GM19467 (cell line): ENCODE results near the gene SULT2B1.
"Not testable (repeated sequence)": the region's sequence is repeated elsewhere in the genome, so short reads cannot be mapped to it uniquely, and the experiment has no call there.

Experiments
- ATAC-seq: cut with Tn5 transposase; IDR thresholded peaks from one replicate; pipeline ENCODE4 v1.9.1; 2021; ENCODE audit warnings: mild to moderate bottlenecking, moderate library complexity; ENCODE audit not compliant: unreplicated experiment

The SULT2B1 gene

DNA sequence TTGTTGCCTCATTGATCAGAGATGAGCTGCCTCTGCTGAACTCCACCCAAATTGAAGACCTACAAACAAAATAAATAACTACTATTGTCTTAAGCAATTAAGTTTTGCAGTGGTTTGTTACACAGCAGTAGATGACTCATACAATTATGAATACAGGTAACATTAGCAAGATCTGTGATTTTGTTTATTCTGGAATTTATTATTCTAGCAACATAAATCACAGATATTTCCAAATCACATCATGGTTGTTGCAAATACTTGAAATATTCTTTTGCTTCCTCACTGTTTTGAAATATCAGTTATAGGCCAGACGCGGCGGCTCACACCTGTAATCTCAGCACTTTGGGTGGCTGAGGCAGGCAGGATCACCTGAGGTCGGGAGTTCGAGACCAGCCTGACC, 27.2 kb upstream of the SULT2B1 start:
- ATAC-seq: no peak

DNA sequence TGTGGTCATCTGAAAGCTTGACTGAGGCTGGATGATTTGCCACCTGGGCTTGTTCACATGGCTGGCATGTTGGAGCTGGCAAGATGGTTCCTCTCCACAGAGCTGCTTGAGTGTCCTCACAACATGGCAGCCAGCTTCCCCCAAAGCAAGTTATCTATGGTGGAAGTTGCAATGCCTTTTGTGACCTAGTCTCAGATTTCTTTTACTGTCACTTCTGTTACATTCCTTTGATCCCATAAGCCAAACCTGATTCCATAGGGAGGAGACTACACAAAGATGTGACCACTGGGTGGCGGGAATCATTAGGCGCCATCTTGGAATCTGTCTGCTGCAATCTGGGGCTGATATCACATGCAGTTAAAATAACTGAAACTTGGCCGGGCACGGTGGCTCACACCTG, 22.8 kb upstream of the SULT2B1 start:
- no peak for ATAC-seq

DNA sequence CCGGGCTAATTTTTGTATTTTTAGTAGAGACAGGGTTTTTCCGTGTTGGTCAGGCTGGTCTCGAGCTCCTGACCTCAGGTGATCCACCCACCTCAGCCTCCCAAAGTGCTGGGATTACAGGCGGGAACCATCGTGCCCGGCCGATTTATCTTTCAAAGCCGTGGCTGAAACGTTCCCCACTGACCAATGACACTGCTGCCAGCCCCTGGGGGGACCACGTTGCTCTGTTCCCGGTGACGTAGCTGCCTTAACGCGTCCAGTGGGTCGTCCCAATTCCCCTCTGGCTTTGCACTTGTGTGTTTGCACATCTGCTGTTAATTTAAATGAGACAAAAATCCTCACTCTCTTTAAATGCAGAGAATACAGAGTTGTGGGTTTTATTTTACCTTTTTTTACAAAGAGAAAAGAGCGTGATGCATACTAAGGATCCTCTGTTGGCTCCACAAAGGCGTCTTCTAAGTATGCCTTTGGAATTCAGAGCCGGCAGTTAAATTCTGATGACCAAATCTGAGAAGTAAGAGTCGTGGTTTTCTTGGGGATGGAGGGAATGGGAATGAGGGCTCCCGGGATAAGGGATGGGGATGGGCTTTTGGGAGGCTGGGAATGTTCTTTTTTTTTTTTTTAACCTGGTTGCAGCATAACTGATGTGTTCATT, 21.8 kb upstream of the SULT2B1 start:
- ATAC-seq: no peak

DNA sequence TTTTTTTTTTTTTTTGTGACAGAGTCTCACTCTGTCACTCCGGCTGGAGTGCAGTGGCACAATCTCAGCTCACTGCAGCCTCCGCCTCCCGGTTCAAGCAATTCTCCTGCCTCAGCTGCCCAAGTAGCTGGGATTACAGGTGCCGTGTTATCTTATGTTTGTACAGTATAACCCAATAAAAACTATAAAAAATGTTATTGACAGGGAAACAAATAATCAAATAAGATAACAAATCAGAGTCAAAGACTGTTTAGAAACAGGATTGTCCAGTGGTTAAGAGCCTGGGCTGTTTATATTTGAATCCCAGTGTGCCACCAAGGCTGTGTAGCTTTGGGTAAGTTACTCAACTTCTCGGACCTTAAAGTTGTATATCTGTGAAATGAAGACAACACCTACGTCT, 21.2 kb upstream of the SULT2B1 start:
- ATAC-seq: no peak

DNA sequence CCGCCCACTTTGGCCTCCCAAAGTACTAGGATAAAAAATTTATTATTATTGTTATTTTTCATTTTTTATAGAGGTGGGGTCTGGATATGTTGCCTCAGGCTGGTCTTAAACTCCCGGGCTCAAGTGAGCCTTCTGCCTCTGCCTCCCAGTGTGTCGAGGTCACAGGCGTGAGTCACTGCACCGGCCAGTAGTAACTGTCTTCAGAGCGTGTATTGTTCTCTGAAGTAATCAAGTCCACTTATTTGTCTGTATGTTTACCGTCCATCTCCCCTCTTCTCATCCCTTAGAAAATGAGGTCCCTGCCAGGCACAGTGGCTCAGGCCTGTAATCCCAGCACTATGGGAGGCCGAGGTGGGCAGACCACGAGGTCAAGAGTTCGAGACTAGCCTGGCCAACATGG, 18.2 kb upstream of the SULT2B1 start:
- no peak for ATAC-seq

DNA sequence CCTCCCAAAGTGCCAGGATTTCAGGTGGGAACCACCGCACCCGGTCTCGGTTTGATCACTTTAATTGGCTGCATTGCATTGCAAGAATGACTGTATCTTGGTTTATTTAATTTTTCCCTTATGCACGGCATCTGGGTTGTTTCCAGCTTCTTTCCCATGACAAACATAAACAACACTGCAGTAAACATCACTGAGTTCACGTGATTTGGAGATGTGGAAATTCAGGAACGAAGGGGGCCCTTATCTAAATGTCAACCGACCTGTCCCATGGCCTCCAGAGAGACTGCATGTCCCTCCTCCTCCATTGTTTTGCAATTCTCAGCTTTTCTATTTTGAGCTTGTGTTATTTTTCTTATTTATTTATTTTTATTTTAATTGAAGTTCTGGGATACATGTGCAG, 14.4 kb upstream of the SULT2B1 start:
- ATAC-seq: no peak

DNA sequence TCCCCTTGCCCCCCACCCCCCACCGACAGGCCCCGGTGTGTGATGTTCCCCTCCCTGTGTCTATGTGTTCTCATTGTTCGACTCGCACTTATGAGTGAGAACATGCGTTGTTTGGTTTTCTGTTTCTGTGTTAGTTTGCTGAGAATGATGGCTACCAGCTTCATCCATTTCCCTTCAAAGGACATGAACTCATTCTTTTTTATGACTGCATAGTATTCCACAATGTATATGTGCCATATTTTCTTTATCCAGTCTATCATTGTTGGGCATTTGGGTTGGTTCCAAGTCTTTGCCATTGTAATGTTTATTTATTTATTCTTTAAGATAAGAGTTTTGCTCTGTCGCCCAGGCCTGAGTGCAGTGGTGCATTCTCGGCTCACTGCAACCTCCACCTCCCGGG, 13.9 kb upstream of the SULT2B1 start:
- ATAC-seq: not testable (repeated sequence)

DNA sequence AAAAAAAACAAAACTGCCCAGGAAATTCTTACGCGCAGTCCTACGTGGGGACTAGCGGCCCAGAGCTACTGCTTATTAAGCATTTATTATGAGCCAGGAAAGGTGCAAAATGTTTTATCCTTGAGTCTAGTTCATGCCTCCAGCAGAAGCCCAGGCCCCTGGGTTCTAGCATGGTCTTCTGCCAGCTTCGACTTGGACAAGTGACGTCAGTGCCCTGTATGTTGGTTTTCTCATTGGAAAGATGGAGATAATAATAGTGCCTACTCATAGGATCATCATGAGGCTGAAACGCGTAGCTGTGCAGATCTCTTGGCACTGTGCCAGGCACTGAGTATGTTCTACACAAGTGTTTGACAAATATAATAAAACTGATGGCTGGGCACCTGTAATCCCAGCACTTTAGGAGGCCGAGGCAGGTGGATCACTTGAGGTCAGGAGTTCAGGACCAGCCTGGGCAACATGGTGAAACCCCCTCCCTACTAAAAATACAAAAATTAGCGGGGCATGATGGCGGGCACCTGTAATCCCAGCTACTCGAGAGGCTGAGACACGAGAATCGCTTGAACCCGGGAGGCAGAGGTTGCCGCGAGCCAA, 12.4 kb upstream of the SULT2B1 start:
- ATAC-seq: no peak

DNA sequence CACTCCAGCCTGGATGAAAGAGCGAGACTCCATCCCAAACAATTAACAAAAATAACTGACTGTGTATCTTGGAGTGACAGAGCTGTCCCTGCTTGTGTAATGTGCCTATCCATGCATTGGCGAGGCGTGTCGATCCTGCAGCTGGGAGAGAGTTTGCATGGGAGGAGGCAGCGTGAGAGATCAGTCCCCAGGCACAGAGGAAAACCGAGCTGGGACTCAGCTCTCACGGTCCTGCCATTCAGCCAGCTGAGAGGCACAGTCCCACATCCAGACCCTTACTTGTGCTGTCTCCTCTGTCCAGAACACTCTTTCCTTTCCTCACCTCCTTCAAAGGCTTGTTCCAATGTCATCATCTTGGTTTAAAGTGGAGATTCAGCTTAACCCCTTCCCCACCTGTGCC, 11.9 kb upstream of the SULT2B1 start:
- no peak for ATAC-seq

DNA sequence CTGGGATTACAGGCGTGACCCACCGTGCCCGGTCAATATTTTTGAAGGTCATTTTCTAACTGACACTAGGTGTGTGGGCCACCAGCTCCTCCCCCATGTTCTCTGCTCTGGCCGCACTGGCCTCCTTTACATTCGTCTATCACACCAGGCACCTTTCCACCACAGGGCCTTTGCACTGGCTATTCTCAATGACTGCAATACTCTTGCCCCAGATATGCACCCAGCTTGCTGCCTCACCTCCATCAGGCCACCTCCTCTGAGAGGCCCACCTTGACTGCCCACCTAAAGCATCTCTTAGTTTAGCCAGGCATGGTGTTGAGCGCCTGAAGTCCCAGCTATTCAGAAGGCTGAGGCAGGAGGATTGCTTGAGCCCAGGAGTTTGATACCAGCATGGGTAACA, 10.2 kb upstream of the SULT2B1 start:
- no peak for ATAC-seq

DNA sequence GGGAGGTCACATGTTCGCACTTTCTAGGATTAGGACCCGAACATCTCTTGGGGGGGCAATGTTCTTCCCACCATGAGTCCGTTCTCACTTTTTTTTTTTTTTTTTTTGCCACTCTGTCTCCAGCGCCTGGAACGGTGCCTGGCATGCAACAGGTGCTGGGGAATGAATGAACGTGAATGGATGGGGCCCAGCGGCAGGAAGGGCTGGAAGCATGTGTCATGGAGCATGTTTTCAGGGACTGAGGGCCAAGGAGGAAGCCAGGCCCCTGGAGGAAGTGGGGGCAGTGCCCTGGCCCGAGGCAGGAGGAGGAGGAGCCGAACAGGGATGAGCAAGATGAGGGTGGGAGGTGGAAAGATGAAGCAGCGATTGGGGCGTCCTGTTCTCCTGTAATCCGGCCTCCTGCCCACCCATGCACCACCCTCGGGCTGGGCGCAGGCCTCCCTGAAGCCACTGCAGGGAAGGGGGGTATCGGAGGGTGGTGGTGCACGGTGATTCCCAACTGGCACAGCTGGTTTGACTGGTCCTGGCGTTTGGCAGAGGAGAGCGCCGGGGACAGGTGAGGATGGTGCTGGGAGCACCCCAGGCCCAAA, 8.8 kb upstream of the SULT2B1 start:
- no peak for ATAC-seq

DNA sequence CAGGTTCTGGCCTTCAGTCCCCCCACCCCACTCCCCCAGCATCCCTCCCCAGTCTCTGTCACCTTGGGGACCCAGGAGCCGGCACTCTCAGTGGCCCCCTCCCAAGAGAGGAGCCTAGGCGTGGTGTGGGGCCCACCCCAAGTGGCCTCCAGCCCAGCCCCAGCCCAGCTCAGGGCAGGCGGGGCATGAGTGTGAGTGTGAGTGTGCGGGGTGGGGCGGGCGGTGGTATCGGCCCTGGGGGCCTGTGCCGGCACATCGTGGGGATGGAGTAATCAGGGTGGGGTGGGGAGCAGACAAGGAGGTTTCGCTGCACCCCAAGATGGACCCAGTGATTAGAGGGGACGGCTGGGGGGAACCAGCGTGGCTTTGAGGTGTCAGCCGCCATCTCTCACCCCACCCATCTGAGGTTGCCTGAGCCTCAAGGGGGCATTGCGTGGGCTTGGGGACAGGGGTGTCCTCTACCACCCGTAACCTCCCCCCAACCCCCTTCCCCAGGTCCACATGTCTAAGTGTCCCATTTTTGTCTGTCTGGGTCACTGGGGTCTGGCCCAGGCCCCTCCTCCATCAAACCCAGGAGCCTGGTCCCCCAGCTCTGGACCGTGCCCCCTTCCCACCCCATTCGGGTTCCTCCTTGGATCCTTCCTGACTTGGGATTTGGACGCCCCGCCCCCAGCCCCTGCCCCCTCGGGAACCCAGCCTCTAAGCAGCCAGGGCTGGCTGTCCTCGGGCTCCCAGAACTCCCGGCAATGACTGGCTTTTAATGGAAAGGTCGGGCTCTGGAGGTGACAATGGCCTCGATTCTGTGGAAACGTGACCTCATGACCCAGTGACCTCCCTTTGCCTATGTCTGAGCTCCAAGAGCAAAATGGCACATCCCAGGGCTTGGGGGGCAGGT, 6.9 kb upstream of the SULT2B1 start:
- ATAC-seq: no peak

DNA sequence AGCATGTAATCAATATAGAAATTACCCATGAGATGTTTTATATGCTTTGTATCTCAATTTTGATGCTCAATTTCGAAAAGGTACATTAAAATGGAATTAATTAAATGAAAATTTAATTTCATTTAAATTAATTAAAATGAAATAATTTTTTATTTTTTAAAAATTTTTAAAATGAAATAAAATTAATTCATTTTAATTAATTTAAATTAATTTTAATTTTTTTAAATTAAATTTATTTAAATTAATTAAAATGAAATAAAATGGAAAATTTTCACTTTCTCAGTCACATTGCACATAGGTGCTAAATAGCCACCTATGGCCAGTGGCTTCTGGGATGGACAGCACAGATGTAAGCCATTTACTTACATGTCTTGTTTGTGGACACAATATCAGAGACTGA, 4.2 kb upstream of the SULT2B1 start:
- no peak for ATAC-seq

DNA sequence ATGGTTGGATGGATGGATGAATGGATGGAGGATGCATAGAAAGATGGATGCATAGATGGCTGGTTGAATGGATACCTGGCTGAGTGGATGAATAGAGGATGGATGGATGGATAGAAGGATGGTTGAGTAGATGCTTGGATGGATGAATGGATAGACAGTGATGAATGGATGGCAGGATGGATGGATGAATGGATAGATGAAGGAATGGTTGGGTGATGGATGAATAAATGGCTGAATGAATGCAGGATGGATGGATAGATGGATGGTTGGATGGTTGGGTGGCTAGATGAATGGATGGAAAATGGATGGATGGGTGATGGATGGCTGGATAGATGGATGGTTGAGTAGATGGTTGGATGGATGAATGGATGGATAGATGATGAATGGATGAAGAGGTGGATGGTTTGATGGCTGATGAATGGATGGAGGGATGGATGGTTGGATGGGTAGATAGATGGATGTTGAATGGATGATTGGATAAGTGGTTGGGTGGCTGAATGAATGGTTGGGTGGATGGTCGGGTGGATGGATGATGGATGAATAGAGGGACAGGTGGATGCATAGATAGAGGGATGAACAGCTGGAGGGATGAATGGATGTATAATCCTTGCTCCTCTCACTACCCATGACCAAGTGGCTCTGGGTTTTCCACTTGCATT, 3.6 kb upstream of the SULT2B1 start:
- no peak for ATAC-seq

DNA sequence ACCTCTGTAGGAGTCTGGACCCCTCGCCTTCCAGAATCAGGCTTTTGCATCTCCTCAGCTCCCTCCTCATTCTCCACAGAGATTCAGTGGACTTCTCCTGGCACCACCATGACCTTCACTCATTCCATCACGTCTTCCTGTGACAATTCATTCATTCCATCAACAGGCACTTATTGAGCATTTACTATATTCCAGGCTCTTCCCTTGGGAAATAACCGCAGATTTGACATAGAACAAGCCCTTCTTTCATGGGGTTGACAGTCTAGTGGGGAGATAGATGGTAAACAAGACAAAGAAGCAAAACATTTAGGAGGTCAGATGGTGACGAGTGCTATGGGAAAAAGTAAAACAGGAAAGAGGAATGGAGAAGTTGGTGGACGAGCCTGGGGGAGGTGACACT, 2.6 kb upstream of the SULT2B1 start:
- ATAC-seq: no peak

DNA sequence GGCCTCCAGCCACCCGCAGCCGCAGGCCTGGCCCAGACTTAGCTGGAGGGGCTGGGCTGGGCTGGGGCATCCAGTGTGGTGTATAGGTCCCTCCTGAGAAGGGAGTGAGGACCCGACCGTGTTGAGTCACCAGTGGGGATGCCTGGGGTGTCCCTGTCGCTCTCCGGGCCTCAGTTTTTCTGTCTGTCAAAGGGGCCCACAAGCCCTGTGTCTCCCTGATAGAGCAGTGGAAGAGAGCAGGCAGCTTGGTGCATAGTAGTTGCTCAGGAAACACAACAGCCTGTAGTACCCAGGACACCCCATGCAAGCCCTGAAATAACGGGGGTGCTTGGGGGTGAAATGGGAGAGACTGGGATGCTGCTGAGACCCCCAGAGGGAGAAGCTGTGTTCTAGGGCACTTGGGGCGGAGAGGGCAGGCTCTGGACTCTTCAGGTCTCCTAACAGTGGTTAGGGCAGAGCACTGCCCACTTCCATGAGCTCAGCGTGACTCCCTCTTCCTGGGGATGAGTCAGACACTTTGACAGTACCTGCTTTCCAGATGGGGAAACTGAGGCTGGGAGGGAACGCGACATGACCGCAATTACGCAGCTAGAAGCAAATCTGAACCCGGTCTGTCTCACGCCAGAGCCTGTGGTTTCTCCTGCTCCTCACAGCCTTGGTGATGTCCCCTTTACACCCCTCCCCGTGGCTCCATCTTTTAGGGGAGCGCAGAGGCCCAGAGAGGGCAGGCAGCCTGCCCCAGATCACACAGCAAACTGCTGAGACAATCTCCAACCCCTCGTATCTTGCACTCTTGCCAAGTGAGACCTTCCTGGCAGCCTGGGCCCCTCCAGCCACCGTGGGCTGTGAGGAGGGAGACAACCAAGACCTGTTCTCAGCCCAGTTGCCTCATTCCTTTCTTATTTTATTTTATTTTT, 692 bp downstream of the SULT2B1 start:
- no peak for ATAC-seq

DNA sequence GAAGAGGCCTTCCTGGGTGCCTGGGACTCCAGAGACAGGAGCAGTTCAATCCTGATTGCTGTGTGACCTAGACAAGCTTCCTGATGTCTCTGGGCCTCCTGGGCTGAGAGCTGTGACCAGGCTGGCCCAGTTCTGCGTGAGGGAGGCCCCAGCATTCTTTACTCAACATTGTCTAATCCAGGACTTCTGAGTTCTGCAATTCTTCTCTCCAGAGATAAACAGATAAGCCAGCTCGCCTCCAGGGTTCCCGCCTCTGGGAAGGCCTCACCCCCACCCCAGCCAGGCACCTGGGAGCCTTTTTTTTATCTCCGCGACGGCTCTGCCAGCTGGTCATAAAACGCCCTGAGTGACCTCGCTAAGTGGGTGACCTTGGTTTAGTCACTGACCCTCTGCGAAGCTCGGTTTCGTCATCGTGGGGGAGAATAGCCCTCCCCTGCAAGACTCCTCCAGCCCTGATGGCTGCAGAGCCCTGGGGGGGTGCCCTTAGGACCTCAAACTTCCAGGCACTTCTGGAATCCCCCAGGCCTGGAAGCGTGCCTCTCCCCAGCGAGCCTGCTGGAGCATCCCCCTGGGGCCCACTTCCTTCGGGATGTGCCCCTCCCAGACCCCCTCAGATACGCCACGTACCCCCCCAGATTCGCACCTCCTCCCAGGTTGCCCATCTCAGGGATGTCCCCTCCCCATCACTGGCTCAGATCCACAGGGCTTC, 1.9 kb downstream of the SULT2B1 start:
- ATAC-seq: no peak

DNA sequence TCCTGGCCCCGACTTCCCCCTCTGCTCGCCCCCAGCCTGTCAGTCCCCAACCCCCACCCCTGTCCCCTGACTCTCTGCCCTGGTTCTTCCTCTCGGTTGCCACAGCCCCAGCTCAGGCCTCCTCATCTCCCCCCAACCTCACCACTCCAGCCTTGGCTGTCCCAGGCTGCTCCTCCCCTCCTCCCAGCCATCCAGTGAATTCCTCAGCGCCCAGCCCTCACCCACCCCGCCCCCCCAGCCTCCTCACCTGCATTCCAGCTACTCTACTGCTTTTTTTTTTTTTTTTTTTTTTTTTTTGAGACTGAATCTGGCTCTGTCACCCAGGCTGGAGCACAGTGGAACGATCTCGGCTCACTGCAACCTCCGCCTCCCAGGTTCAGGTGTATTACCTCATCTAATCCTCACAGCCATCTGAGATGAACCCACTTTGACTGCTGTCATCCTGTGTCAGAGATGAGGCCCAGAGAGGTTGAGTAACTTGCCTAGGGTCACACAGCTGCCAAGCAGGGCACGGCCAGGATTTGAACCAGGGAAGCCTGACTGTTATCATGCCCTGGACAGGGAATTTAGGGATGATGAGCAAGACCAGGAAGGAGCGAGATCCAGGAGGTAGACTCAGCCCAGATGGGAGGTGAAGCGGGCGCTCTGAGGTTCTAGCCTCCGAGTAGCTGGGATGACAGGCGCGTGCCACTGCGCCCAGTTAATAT, 2.6 kb downstream of the SULT2B1 start:
- no peak for ATAC-seq

DNA sequence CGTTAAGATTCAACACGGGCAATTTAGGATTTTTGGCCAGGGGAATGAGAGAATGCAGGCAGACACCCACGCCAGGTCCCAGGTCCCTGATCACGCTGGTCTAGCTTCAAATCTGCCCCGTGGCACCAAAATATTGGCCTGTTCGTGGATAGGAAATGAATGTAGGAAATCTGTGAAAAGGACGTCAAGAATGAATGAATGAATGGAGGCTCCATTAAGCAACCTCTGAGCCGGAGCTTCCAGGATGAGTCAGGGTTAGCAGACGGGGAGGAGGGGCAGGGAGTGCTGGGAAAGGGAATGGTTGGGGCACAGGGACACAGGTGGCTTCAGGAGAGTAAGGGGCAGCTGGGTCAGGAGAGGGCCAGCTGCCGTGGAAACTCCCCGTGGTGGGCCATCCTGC, 4.2 kb downstream of the SULT2B1 start:
- ATAC-seq: no peak
